ENCODE data around the gene C12orf75.

DNA sequence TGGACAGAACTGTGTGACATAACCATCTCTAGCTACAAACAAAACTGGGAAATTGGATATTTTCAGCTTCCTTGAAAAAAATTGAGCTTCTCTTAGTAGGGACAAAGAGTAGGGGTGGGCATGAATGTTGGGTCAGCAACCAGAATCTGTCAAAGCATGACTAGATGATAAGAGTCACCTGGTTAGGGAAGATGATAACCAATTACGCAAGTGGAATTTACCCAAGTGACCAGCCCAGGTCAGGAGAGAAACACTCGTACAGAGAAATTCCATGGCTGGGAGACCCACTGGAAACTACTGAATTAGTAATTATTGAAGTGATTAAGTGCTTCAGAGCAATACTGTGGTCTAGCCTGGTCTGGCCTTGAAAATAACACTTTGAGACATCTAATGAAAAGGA, 36.3 kb upstream of the C12orf75 start:
- TF ChIP-seq, protein P1, sequence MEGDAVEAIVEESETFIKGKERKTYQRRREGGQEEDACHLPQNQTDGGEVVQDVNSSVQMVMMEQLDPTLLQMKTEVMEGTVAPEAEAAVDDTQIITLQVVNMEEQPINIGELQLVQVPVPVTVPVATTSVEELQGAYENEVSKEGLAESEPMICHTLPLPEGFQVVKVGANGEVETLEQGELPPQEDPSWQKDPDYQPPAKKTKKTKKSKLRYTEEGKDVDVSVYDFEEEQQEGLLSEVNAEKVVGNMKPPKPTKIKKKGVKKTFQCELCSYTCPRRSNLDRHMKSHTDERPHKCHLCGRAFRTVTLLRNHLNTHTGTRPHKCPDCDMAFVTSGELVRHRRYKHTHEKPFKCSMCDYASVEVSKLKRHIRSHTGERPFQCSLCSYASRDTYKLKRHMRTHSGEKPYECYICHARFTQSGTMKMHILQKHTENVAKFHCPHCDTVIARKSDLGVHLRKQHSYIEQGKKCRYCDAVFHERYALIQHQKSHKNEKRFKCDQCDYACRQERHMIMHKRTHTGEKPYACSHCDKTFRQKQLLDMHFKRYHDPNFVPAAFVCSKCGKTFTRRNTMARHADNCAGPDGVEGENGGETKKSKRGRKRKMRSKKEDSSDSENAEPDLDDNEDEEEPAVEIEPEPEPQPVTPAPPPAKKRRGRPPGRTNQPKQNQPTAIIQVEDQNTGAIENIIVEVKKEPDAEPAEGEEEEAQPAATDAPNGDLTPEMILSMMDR (IDR thresholded peaks at IDR 0.05), result no peak
- TF ChIP-seq POLR2A (IDR thresholded peaks at IDR 0.05), result no peak
